HL-60 (cell line): ENCODE data around the gene FLRT2.

Experiments used
- GABPA ChIP-seq: IDR thresholded peaks from 2 replicates; pipeline ENCODE4 v1.6.1; 2012; ENCODE audit warnings: low read depth
- POLR2AphosphoS5 ChIP-seq: IDR thresholded peaks from 2 replicates; pipeline ENCODE4 v1.6.1; 2012; ENCODE audit warnings: low read depth
- SPI1 ChIP-seq: IDR thresholded peaks from 2 replicates; pipeline ENCODE4 v1.6.1; 2012; ENCODE audit warnings: low read depth, mild to moderate bottlenecking, borderline replicate concordance
- TF ChIP-seq, protein P1 (sequence below): IDR thresholded peaks from one replicate; pipeline ENCODE4 v1.5.1; 2011; ENCODE audit warnings: low read length, control low read depth, inconsistent platforms; ENCODE audit not compliant: insufficient read depth
- TF ChIP-seq, protein P2 (sequence below): IDR thresholded peaks from 2 replicates; pipeline ENCODE4 v1.6.1; 2012; ENCODE audit warnings: low read depth; ENCODE audit not compliant: insufficient replicate concordance

DNA sequence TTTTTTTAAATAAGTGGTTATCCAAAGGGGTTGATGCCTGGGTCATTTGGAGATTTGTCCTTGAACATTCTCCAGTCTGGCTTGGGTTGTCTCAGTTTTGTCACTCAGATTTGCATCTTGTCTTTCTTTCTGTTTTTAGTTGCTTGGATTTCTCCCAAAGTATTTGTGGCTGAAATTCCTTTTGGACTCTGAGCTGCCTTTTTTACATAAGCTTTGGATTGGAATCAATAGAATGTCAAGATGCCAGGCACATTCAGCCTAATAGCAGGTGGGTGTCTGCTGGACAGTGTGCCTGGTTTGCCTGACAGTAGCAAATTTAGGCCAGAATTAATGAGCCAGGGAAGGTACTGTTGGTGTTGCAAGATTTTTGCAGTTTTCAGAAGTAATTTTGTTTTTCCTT lies 50.0 kb downstream of the FLRT2 start:
- TF ChIP-seq, protein P1, sequence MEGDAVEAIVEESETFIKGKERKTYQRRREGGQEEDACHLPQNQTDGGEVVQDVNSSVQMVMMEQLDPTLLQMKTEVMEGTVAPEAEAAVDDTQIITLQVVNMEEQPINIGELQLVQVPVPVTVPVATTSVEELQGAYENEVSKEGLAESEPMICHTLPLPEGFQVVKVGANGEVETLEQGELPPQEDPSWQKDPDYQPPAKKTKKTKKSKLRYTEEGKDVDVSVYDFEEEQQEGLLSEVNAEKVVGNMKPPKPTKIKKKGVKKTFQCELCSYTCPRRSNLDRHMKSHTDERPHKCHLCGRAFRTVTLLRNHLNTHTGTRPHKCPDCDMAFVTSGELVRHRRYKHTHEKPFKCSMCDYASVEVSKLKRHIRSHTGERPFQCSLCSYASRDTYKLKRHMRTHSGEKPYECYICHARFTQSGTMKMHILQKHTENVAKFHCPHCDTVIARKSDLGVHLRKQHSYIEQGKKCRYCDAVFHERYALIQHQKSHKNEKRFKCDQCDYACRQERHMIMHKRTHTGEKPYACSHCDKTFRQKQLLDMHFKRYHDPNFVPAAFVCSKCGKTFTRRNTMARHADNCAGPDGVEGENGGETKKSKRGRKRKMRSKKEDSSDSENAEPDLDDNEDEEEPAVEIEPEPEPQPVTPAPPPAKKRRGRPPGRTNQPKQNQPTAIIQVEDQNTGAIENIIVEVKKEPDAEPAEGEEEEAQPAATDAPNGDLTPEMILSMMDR, result no peak
- no peak for TF ChIP-seq POLR2AphosphoS5
- TF ChIP-seq, protein P2, sequence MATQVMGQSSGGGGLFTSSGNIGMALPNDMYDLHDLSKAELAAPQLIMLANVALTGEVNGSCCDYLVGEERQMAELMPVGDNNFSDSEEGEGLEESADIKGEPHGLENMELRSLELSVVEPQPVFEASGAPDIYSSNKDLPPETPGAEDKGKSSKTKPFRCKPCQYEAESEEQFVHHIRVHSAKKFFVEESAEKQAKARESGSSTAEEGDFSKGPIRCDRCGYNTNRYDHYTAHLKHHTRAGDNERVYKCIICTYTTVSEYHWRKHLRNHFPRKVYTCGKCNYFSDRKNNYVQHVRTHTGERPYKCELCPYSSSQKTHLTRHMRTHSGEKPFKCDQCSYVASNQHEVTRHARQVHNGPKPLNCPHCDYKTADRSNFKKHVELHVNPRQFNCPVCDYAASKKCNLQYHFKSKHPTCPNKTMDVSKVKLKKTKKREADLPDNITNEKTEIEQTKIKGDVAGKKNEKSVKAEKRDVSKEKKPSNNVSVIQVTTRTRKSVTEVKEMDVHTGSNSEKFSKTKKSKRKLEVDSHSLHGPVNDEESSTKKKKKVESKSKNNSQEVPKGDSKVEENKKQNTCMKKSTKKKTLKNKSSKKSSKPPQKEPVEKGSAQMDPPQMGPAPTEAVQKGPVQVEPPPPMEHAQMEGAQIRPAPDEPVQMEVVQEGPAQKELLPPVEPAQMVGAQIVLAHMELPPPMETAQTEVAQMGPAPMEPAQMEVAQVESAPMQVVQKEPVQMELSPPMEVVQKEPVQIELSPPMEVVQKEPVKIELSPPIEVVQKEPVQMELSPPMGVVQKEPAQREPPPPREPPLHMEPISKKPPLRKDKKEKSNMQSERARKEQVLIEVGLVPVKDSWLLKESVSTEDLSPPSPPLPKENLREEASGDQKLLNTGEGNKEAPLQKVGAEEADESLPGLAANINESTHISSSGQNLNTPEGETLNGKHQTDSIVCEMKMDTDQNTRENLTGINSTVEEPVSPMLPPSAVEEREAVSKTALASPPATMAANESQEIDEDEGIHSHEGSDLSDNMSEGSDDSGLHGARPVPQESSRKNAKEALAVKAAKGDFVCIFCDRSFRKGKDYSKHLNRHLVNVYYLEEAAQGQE, result no peak
- TF ChIP-seq GABPA, result no peak
- no peak for TF ChIP-seq SPI1
